ENCODE measurements around the gene NTN1. TPM values are rescaled to one million over a fixed set of nuclear protein-coding genes. Genes with fewer than 3 reads are reported as not detected.

The NTN1 gene
- total RNA-seq, 2 experiments from 2014 or later = not detected

DNA sequence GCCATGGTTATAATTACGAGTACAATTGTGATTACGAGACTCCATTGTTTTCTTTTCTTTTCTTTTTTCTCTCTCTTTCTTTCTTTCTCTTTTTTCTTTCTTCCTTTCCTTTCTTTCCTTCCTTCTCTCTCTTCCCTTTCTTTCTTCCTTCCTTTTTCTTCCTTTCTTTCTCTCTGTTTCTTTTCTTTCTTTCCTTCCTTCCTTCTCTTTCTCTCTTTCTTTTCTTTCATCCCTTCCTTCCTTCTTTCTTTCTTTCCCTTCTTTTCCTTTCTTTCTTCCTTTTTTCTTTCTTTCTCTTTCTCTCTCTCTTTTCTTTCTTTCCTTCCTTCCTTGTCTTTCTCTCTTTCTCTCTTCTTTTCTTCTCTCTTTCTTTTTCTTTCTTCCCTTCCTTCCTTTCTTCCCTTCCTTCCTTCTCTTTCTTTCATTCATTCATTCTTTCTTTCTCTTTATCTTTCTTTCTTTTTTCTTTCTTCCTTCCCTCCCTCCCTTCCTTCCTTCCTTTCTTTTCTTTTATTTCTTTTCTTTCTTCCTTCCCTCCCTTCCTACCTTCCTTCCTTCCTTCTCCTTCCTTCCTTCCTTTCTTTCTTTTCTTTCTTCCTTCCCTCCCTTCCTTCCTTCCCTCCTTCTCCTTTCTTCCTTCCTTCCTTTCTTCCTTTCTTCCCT lies 14.1 kb upstream of the NTN1 start:
- CTCF ChIA-PET = no interaction called here
- no peak for ATAC-seq
- no peaks in the 10 kb centered on the region for H3K9me3 Mint-ChIP-seq (ENCODE audit: insufficient read depth)
- peaks cover 73% of the 10 kb centered on the region for H3K27me3 Mint-ChIP-seq (ENCODE audit: low read depth)
- no peak overlapping the region for H3K27ac Mint-ChIP-seq
- no peak for DNase-seq
- no peak overlapping the region for H3K4me3 Mint-ChIP-seq
- POLR2A ChIA-PET = no interaction called here
- peaks cover 2% of the 10 kb centered on the region for H3K36me3 Mint-ChIP-seq (ENCODE audit: low read depth)
- peaks cover 6% of the 10 kb centered on the region for H3K4me1 Mint-ChIP-seq (ENCODE audit: low read depth)

DNA sequence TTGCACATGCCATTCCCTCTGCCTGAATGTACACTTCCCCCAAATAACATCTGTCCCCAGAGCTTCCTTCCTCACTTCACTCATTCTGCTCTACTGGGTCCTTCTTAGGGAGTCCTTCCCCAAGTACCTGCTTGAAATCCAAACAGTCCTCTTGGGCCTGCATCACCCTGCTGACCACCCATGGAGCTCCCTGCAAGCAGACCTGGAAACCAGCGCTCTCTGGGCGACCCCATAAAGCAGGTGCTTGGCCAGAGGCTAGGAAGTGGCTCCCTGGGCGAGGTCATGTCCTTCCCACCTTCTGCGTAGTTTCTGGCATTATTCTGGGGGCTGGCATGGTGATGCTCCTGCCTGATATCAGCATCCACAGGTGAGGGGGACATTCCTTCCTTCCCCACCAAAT lies 12.2 kb upstream of the NTN1 start:
- no peak for ATAC-seq
- Mint-ChIP-seq H3K36me3 (ENCODE audit: low read depth) (peaks cover 2% of the 10 kb centered on the region), H3K4me1 (ENCODE audit: low read depth) (no peaks in the 10 kb centered on the region), H3K4me3 (no peak overlapping the region), H3K27me3 (ENCODE audit: low read depth) (peaks cover 72% of the 10 kb centered on the region), H3K27ac (no peak overlapping the region), H3K9me3 (ENCODE audit: insufficient read depth) (no peaks in the 10 kb centered on the region)
- ChIA-PET POLR2A (no interaction called here), CTCF (interaction anchor here (0.6 to 2.4 kb wide), 2 partner anchors 11 to 603 kb away, joined by 4 to 15 read pairs; no protein-coding TSS in a partner anchor)
- DNase-seq = no peak

DNA sequence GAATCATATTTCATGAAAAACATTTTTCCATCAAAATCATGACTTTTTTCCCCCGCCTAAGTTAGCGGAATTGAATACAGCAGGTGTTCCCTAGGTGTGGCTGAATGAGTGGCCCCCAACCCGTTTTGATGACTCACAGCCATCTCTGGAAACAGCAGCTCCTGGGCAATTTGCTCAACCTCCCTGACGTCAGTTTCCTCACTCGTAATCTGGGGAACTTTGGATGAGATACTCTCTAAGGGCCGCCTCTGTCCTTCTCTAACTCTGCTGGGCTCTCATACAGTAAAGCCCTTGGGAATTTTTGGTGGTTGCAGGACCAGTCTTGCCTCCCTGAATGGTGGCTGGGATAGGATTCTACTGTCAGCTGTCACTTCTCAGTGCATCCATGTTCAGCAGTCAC lies 11.6 kb upstream of the NTN1 start:
- ATAC-seq (no peak), DNase-seq (no peak)
- ChIA-PET CTCF (interaction anchor here (0.6 to 2.4 kb wide), 2 partner anchors 12 to 604 kb away, joined by 4 to 15 read pairs; no protein-coding TSS in a partner anchor), POLR2A (no interaction called here)
- peaks cover 65% of the 10 kb centered on the region for H3K27me3 Mint-ChIP-seq (ENCODE audit: low read depth)
- peaks cover 2% of the 10 kb centered on the region for H3K36me3 Mint-ChIP-seq (ENCODE audit: low read depth)
- H3K27ac Mint-ChIP-seq = no peak overlapping the region
- H3K4me1 Mint-ChIP-seq (ENCODE audit: low read depth) = no peaks in the 10 kb centered on the region
- H3K4me3 Mint-ChIP-seq = no peak overlapping the region
- H3K9me3 Mint-ChIP-seq (ENCODE audit: insufficient read depth) = no peaks in the 10 kb centered on the region

DNA sequence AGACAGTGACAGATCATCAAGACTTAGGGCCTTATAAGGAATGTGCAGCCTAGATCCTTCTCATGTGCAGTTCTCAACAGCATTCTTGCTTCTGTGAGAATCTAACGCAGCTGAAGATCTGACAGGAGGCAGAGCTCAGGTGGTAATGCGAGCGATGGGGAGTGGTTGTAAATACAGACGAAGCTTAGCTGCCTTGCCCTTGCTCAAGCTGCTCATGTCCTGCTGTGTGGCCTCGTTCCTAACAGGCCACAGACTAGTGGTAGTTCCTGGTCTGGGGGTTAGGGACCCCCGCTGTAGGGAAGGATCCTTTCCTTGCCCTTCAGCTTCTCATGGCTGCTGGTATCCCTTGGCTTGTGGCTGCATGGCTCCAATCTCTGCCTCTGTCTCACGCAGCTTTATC lies 10.3 kb upstream of the NTN1 start:
- no peak overlapping the region for H3K4me3 Mint-ChIP-seq
- H3K4me1 Mint-ChIP-seq (ENCODE audit: low read depth) = no peaks in the 10 kb centered on the region
- no peaks in the 10 kb centered on the region for H3K9me3 Mint-ChIP-seq (ENCODE audit: insufficient read depth)
- no peak overlapping the region for H3K27ac Mint-ChIP-seq
- ChIA-PET POLR2A (no interaction called here), CTCF (interaction anchor here (1.5 to 2.4 kb wide), 2 partner anchors 13 kb away, joined by 7 to 15 read pairs; no protein-coding TSS in a partner anchor)
- no peaks in the 10 kb centered on the region for H3K36me3 Mint-ChIP-seq (ENCODE audit: low read depth)
- no peak for DNase-seq
- no peak for ATAC-seq
- peaks cover 57% of the 10 kb centered on the region for H3K27me3 Mint-ChIP-seq (ENCODE audit: low read depth)

DNA sequence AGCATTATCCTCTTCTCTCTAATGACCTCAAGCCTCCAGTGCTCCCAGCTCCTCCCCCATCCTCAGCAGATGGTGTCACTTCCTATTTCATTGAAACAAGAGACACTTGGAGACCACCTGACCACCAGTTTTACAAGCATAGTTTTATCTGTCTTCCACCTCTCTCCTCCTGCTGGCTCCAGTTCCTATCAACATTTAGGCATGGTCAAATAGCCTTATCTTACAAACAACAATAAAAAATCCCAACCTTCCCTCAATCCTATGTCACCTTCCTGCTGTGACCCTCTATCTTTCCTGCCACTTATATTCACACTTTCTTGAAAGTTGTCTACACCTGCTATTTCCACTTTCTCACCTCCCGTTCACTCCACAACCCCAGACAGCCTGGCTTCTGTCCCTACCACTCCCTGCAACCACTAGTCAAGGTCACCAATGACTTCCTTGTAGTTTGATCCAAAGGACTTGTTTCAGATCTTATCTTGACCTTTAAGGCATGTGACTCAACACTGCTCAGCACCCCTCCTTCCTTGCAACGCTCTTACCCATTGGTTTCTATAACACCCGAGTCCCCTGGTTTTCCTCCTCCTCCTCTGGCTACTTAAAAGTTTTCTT lies 4.3 kb upstream of the NTN1 start:
- Mint-ChIP-seq H3K27me3 (ENCODE audit: low read depth) (peaks cover 36% of the 10 kb centered on the region), H3K4me1 (ENCODE audit: low read depth) (no peaks in the 10 kb centered on the region), H3K9me3 (ENCODE audit: insufficient read depth) (no peaks in the 10 kb centered on the region), H3K4me3 (no peak overlapping the region), H3K27ac (no peak overlapping the region), H3K36me3 (ENCODE audit: low read depth) (no peaks in the 10 kb centered on the region)
- DNase-seq = no peak
- ChIA-PET CTCF (interaction anchor here (1.3 to 1.4 kb wide), 2 partner anchors 14 to 19 kb away, joined by 3 to 4 read pairs; no protein-coding TSS in a partner anchor), POLR2A (no interaction called here)
- ATAC-seq = no peak

DNA sequence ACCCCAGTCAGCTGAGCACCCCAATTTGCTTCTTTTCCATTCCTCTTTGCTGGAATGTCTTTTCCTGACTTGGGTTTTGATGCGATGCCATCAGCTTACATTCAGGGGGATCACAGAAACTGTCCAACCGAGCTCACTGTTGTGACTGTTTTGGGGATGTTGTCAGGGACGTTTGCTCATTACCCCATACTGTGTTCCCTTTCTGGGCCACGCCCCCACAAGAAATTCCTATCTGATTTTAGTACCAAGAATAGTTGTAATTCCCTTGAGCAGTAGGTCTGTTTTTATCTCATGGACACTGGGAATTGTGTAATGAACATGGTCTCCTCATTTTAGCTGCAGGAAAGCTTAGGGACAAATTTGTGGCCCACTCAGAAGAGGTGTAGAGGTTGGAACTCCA lies 2.6 kb upstream of the NTN1 start:
- Mint-ChIP-seq H3K9me3 (ENCODE audit: insufficient read depth) (no peaks in the 10 kb centered on the region), H3K27ac (no peak overlapping the region), H3K4me1 (ENCODE audit: low read depth) (peaks cover 4% of the 10 kb centered on the region), H3K27me3 (ENCODE audit: low read depth) (peaks cover 35% of the 10 kb centered on the region), H3K4me3 (no peak overlapping the region), H3K36me3 (ENCODE audit: low read depth) (peaks cover 3% of the 10 kb centered on the region)
- CTCF ChIA-PET = interaction anchor here (1.6 to 2.3 kb wide), 2 partner anchors 21 to 233 kb away, joined by 4 to 10 read pairs; no protein-coding TSS in a partner anchor
- POLR2A ChIA-PET = no interaction called here
- ATAC-seq = no peak
- DNase-seq = no peak

DNA sequence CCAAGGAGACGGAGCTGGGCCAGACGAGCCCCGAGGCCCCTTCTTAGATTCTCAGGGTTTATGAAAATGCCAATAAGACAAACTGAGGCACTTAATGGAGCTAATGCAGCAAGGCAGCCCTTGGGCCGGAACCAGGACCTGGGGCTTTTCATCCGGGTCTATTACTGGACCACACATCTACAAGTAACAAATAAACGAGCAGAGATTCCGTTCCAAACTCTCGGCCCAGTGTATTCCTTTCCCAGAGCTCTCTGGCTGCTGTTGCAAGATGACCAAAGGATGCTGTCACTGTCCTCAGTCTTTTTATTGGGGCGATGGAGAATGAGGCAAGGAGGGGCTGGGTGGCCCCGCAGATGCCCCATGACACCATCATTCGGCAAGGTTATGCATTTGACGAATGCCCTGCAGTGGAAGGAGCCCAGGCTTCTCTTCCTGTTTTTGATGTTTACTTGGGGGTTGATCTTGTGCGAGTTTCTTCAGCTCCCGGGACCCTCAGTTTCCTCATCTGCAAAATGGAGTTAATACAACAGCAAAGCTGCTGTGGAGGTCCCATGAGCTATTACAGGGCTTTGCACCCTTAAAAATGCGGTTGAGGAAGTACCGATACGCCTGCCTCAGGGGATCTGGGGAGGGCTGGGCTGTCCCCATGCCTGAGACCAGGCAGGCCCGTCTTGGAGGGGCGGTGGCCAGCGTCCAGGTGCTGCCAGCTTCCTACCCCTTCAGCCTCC lies 1.1 kb upstream of the NTN1 start:
- Mint-ChIP-seq H3K36me3 (ENCODE audit: low read depth) (peaks cover 3% of the 10 kb centered on the region), H3K4me1 (ENCODE audit: low read depth) (peaks cover 8% of the 10 kb centered on the region), H3K27me3 (ENCODE audit: low read depth) (peaks cover 48% of the 10 kb centered on the region), H3K27ac (no peak overlapping the region), H3K4me3 (peak overlapping the region; percentile 51), H3K9me3 (ENCODE audit: insufficient read depth) (no peaks in the 10 kb centered on the region)
- POLR2A ChIA-PET = interaction anchor here (0.6 kb wide), 1 partner anchor 1371 kb away, joined by 3 read pairs; no protein-coding TSS in a partner anchor
- CTCF ChIA-PET = interaction anchor here (1.0 to 2.3 kb wide), 4 partner anchors 17 to 235 kb away, joined by 3 to 10 read pairs (median 6); no protein-coding TSS in a partner anchor
- ATAC-seq (peak; percentile 4), DNase-seq (no peak)

DNA sequence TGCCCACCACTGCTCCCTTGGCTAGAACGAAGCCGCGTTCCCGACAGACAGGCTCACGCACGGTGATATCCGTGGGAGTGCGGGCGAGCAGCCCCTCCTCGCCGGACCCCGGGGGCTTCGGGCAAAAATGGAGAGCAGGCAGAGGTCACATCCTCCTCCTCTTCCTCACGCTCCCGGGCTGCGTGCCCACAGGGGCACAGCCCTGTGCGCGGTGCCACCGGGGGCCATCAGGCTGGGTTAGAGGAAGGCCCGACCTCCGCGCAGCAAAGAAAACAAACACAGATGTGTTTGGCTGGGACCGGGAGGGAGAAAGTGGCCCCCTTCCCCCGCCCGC lies 519 bp upstream of the NTN1 start:
- POLR2A ChIA-PET = interaction anchor here (0.5 kb wide), 1 partner anchor 1163 kb away, joined by 3 read pairs; no protein-coding TSS in a partner anchor
- no peak for ATAC-seq
- DNase-seq = no peak
- Mint-ChIP-seq H3K4me1 (ENCODE audit: low read depth) (peaks cover 8% of the 10 kb centered on the region), H3K9me3 (ENCODE audit: insufficient read depth) (no peaks in the 10 kb centered on the region), H3K27me3 (ENCODE audit: low read depth) (peaks cover 48% of the 10 kb centered on the region), H3K36me3 (ENCODE audit: low read depth) (peaks cover 3% of the 10 kb centered on the region), H3K27ac (no peak overlapping the region), H3K4me3 (peak overlapping the region; percentile 51)
- CTCF ChIA-PET = interaction anchor here (1.5 kb wide), 1 partner anchor 18 kb away, joined by 7 read pairs; no protein-coding TSS in a partner anchor

DNA sequence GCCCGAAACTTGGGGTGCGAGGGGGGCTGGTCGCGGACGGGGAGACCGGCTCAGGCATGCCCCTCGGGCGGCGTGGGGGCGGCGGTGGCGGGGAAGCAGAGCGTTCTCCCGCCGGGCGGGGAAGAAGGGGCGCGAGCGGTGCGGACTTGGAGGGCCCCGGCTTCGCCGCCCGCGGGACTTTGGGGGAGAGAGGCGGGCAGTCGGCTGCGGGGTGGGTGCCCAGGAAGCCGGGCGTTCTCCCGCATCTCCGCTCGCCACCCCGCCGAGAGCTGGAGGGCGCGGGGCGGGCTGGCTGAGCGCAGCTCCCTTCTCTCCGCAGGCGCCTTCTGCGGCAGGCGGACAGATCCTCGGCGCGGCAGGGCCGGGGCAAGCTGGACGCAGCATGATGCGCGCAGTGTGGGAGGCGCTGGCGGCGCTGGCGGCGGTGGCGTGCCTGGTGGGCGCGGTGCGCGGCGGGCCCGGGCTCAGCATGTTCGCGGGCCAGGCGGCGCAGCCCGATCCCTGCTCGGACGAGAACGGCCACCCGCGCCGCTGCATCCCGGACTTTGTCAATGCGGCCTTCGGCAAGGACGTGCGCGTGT lies 772 bp downstream of the NTN1 start:
- ATAC-seq (peak; percentile 20), DNase-seq (no peak)
- H3K36me3 Mint-ChIP-seq (ENCODE audit: low read depth) = peaks cover 3% of the 10 kb centered on the region
- POLR2A ChIA-PET = no interaction called here
- CTCF ChIA-PET = interaction anchor here (1.0 to 1.5 kb wide), 2 partner anchors 24 to 93 kb away, joined by 3 to 5 read pairs; no protein-coding TSS in a partner anchor
- H3K27ac Mint-ChIP-seq = no peak overlapping the region
- peaks cover 8% of the 10 kb centered on the region for H3K4me1 Mint-ChIP-seq (ENCODE audit: low read depth)
- H3K27me3 Mint-ChIP-seq (ENCODE audit: low read depth) = peaks cover 58% of the 10 kb centered on the region
- H3K9me3 Mint-ChIP-seq (ENCODE audit: insufficient read depth) = no peaks in the 10 kb centered on the region
- H3K4me3 Mint-ChIP-seq = peak overlapping the region; percentile 77

DNA sequence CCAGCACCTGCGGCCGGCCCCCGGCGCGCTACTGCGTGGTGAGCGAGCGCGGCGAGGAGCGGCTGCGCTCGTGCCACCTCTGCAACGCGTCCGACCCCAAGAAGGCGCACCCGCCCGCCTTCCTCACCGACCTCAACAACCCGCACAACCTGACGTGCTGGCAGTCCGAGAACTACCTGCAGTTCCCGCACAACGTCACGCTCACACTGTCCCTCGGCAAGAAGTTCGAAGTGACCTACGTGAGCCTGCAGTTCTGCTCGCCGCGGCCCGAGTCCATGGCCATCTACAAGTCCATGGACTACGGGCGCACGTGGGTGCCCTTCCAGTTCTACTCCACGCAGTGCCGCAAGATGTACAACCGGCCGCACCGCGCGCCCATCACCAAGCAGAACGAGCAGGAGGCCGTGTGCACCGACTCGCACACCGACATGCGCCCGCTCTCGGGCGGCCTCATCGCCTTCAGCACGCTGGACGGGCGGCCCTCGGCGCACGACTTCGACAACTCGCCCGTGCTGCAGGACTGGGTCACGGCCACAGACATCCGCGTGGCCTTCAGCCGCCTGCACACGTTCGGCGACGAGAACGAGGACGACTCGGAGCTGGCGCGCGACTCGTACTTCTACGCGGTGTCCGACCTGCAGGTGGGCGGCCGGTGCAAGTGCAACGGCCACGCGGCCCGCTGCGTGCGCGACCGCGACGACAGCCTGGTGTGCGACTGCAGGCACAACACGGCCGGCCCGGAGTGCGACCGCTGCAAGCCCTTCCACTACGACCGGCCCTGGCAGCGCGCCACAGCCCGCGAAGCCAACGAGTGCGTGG lies 1.5 kb downstream of the NTN1 start:
- CTCF ChIA-PET = interaction anchor here (1.0 to 1.5 kb wide), 2 partner anchors 25 to 92 kb away, joined by 3 to 5 read pairs; no protein-coding TSS in a partner anchor
- no peak for DNase-seq
- H3K27me3 Mint-ChIP-seq (ENCODE audit: low read depth) = peaks cover 60% of the 10 kb centered on the region

More for the DNA sequence above, 1.5 kb downstream of the NTN1 start:
- H3K9me3 Mint-ChIP-seq (ENCODE audit: insufficient read depth) = no peaks in the 10 kb centered on the region
- POLR2A ChIA-PET = no interaction called here
- no peak for ATAC-seq
- peak overlapping the region; percentile 48 for H3K27ac Mint-ChIP-seq
- H3K4me1 Mint-ChIP-seq (ENCODE audit: low read depth) = peaks cover 8% of the 10 kb centered on the region
- peak overlapping the region; percentile 77 for H3K4me3 Mint-ChIP-seq
- peaks cover 3% of the 10 kb centered on the region for H3K36me3 Mint-ChIP-seq (ENCODE audit: low read depth)

Data from activated CD8-positive, alpha-beta T cell treated with anti-CD3 and anti-CD28 coated beads, Interleukin-2, amount 10 ng/mL, durations not matched to agents 7 days and 5 days (primary cell).